ENCODE results near the gene PCSK2. TPM values are rescaled to one million over a fixed set of nuclear protein-coding genes. Genes with fewer than 3 reads are reported as not detected.

The PCSK2 gene
- polyA plus RNA-seq, 3 donors: not detected

DNA sequence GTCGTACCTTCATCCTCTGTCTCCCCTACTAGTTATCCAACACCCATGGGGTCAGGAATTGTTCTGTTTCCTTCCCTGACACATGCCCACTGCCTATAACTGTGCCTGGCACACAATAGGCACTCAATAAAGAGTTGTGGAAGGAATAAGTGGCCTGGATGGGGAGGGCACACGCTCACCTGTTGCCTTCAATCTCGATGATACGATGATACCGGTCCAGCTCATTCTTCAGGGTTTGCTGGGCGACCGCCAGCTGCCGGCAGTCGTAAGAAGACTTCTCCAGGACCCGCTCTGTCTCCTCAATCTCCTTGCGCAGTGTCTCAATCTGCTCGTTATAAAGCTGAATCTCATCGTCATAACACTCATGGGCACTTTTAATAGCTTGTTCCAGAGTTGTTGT is 271.8 kb downstream of the PCSK2 start:
- H4K20me1 ChIP-seq (ENCODE audit: insufficient read depth, low read length): no peaks in the 10 kb centered on the region
- 96% methylated on average over 9 of the region's 13 CpGs for WGBS (ENCODE audit: insufficient coverage)
- H3K27me3 ChIP-seq (ENCODE audit: control insufficient read depth in 2 of 2, insufficient read depth in 2 of 2, low read length in 2 of 2): no peaks in the 10 kb centered on the region
- intact Hi-C loops (cut with micrococcal nuclease): no loop called here
- H3K4me3 Mint-ChIP-seq: no peak overlapping the region
- no peak for TF ChIP-seq CTCF (IDR thresholded peaks at IDR 0.05)
- no peak for DNase-seq
- H3K27me3 Mint-ChIP-seq (ENCODE audit: low read depth in 3 of 3): peaks cover 2 to 10% (median 6%) of the 10 kb centered on the region in 3 donors
- H3K9me3 Mint-ChIP-seq: peaks cover 0 to 2% (median 0%) of the 10 kb centered on the region in 7 donors
- no peak overlapping the region for H2AFZ ChIP-seq (ENCODE audit: insufficient read depth, low read depth, low read length, poor library complexity, severe bottlenecking)
- H3K9me3 ChIP-seq (replicated peaks in 1 of 2; ENCODE audit: control insufficient read depth in 1 of 2, insufficient read depth in 1 of 2, low read length in 2 of 2): no peaks in the 10 kb centered on the region
- no peaks in the 10 kb centered on the region for H3K79me2 ChIP-seq (ENCODE audit: insufficient read depth, low read length)
- peak overlapping the region in 1 of 7 donors; percentile 13 for H3K27ac Mint-ChIP-seq
- H3K36me3 Mint-ChIP-seq: no peaks in the 10 kb centered on the region
- no peaks in the 10 kb centered on the region for H3K4me1 ChIP-seq (ENCODE audit: control insufficient read depth in 1 of 2, insufficient read depth in 2 of 2, low read length in 2 of 2)
- no peak overlapping the region for H3K9ac ChIP-seq (ENCODE audit: insufficient read depth, low read length, poor library complexity, severe bottlenecking)
- H3K4me1 Mint-ChIP-seq: no peaks in the 10 kb centered on the region
- H3K4me2 ChIP-seq (replicated peaks; ENCODE audit: extremely low read depth, low read length, poor library complexity, severe bottlenecking): no peak overlapping the region
- H3K4me3 ChIP-seq (replicated peaks in 1 of 3; ENCODE audit: low read depth in 2 of 3, low read length in 3 of 3): no peak overlapping the region
- no peak overlapping the region for H3K27ac ChIP-seq (ENCODE audit: low read depth in 1 of 2, low read length in 2 of 2)
- no peaks in the 10 kb centered on the region for H3K36me3 ChIP-seq (replicated peaks in 1 of 2; ENCODE audit: control insufficient read depth in 1 of 2, insufficient read depth in 2 of 2, low read length in 2 of 2)

- Histone ChIP-seq H3K79me2 (ENCODE audit: insufficient read depth, low read length) (no peaks in the 10 kb centered on the region), H3K27me3 (ENCODE audit: control insufficient read depth in 2 of 2, insufficient read depth in 2 of 2, low read length in 2 of 2) (no peaks in the 10 kb centered on the region), H4K20me1 (ENCODE audit: insufficient read depth, low read length) (no peaks in the 10 kb centered on the region), H3K36me3 (replicated peaks in 1 of 2; ENCODE audit: control insufficient read depth in 1 of 2, insufficient read depth in 2 of 2, low read length in 2 of 2) (no peaks in the 10 kb centered on the region), H3K4me2 (replicated peaks; ENCODE audit: extremely low read depth, low read length, poor library complexity, severe bottlenecking) (no peak overlapping the region), H3K9me3 (replicated peaks in 1 of 2; ENCODE audit: control insufficient read depth in 1 of 2, insufficient read depth in 1 of 2, low read length in 2 of 2) (no peaks in the 10 kb centered on the region), H3K4me3 (replicated peaks in 1 of 3; ENCODE audit: low read depth in 2 of 3, low read length in 3 of 3) (no peak overlapping the region), H2AFZ (ENCODE audit: insufficient read depth, low read depth, low read length, poor library complexity, severe bottlenecking) (no peak overlapping the region), H3K9ac (ENCODE audit: insufficient read depth, low read length, poor library complexity, severe bottlenecking) (no peak overlapping the region), H3K4me1 (ENCODE audit: control insufficient read depth in 1 of 2, insufficient read depth in 2 of 2, low read length in 2 of 2) (no peaks in the 10 kb centered on the region), H3K27ac (ENCODE audit: low read depth in 1 of 2, low read length in 2 of 2) (no peak overlapping the region)
- intact Hi-C loops (cut with micrococcal nuclease): no loop called here
- WGBS (ENCODE audit: insufficient coverage): no CpG with 5 or more reads among the region's 5 CpGs
- Mint-ChIP-seq H3K27ac (no peak overlapping the region), H3K4me3 (no peak overlapping the region), H3K27me3 (ENCODE audit: low read depth in 3 of 3) (peaks cover 2 to 10% (median 6%) of the 10 kb centered on the region in 3 donors), H3K9me3 (peaks cover 0 to 2% (median 0%) of the 10 kb centered on the region in 7 donors), H3K4me1 (no peaks in the 10 kb centered on the region), H3K36me3 (no peaks in the 10 kb centered on the region)
- no peak for DNase-seq
- no peak for TF ChIP-seq CTCF (IDR thresholded peaks at IDR 0.05)
Observed at GRCh38 chr20:17499041-17499440, 272.2 kb downstream of the PCSK2 start.

Measured in CD14-positive monocyte (primary cell).